H1 (cell line): ENCODE data around the gene FKBP6. TPM values are rescaled to one million over a fixed set of nuclear protein-coding genes. Genes with fewer than 3 reads are reported as not detected.

Experiments
- CTCF ChIA-PET: fragments of 300-600 bp; sonication (Branson Sonifier 250); formaldehyde crosslinking; loops from one replicate; lab custom pipeline; 2021; ENCODE audit not compliant: partially characterized antibody; lab: Charles Lee
- POLR2A ChIA-PET: fragments of 300-600 bp; sonication (Branson Sonifier 250); formaldehyde crosslinking; loops from one replicate; lab custom pipeline; 2021; ENCODE audit warnings: inconsistent platforms; ENCODE audit not compliant: partially characterized antibody; lab: Charles Lee
- DNase-seq, 2 experiments: peaks; one replicate each; pipeline versions ENCODE4 v3.0.0 to v3.0.0-alpha.2; 2010 to 2022; ENCODE audit warnings: low spot score in 2 of 2, low read depth in 1 of 2, mixed read lengths in 1 of 2
- FAIRE-seq: peaks from 2 replicates; lab custom pipeline; 2011; peaks lifted over from hg19 to GRCh38; lab: Jason Lieb, UNC
- H2AFZ ChIP-seq: 2 replicates; pipeline ENCODE4 v1.8.1; 2012; ENCODE audit warnings: low read length, inconsistent platforms
- H2AK5ac ChIP-seq: 2 replicates; pipeline ENCODE4 v1.6.1; 2013; ENCODE audit warnings: low read depth, low read length
- H2BK120ac ChIP-seq: replicated peaks from 2 replicates; pipeline ENCODE3; 2013; ENCODE audit warnings: low read depth, low read length, inconsistent platforms
- H2BK12ac ChIP-seq: 2 replicates; pipeline ENCODE4 v1.6.1; 2013; ENCODE audit warnings: low read depth, low read length
- H2BK15ac ChIP-seq: 2 replicates; pipeline ENCODE4 v1.6.1; 2013; ENCODE audit warnings: low read length
- H2BK20ac ChIP-seq: 2 replicates; pipeline ENCODE4 v1.6.1; 2013; ENCODE audit warnings: low read length
- H2BK5ac ChIP-seq: 2 replicates; pipeline ENCODE4 v1.6.1; 2013; ENCODE audit warnings: low read depth, low read length
- H3K14ac ChIP-seq: 2 replicates; pipeline ENCODE4 v1.6.1; 2013; ENCODE audit warnings: inconsistent platforms; ENCODE audit not compliant: insufficient read length
- H3K18ac ChIP-seq: 2 replicates; pipeline ENCODE4 v1.6.1; 2013; ENCODE audit warnings: low read length; ENCODE audit errors: extremely low read depth
- H3K23ac ChIP-seq: 2 replicates; pipeline ENCODE4 v1.6.1; 2013; ENCODE audit warnings: inconsistent platforms; ENCODE audit not compliant: insufficient read length
- H3K23me2 ChIP-seq: 2 replicates; pipeline ENCODE4 v1.6.1; 2013; ENCODE audit warnings: low read depth, low read length
- H3K27ac ChIP-seq: 2 replicates; pipeline ENCODE4 v1.6.1; 2011; ENCODE audit warnings: low read depth, low read length, inconsistent platforms
- H3K27me3 ChIP-seq, 4 experiments: replicated peaks in 1 of 4; 1 replicate in 1 of 4; 2 replicates in 3 of 4; pipeline versions ENCODE4 v1.6.1 to v1.8.1; 2011 to 2013; ENCODE audit warnings: low read length in 3 of 4, mild to moderate bottlenecking in 3 of 4, inconsistent platforms in 2 of 4, mixed read lengths in 2 of 4, moderate library complexity in 1 of 4; ENCODE audit not compliant: control insufficient read depth in 3 of 4, insufficient read depth in 3 of 4; ENCODE audit errors: extremely low read depth in 1 of 4
- H3K36me3 ChIP-seq, 4 experiments: 2 replicates each; pipeline versions ENCODE4 v1.6.1 to v1.8.1; 2011 to 2013; ENCODE audit warnings: mild to moderate bottlenecking in 4 of 4, low read length in 3 of 4, moderate library complexity in 2 of 4, control low read depth in 1 of 4, inconsistent platforms in 1 of 4; ENCODE audit not compliant: insufficient read depth in 4 of 4, control insufficient read depth in 2 of 4
- H3K4ac ChIP-seq: replicated peaks from 2 replicates; pipeline ENCODE3; 2013; ENCODE audit warnings: low read length, low read depth, mixed read lengths, inconsistent platforms; ENCODE audit not compliant: insufficient read length
- H3K4me1 ChIP-seq, 4 experiments: replicated peaks in 1 of 4; 1 replicate in 1 of 4; 2 replicates in 3 of 4; pipeline versions ENCODE4 v1.6.1 to v1.8.1; 2011 to 2013; ENCODE audit warnings: low read length in 3 of 4, inconsistent platforms in 2 of 4, mixed read lengths in 1 of 4; ENCODE audit not compliant: insufficient read depth in 4 of 4, control insufficient read depth in 3 of 4
- H3K4me2 ChIP-seq, 2 experiments: 2 replicates each; pipeline versions ENCODE4 v1.6.1 to v1.8.1; 2011 to 2013; ENCODE audit warnings: low read depth in 2 of 2, low read length in 2 of 2, control low read depth in 1 of 2, inconsistent platforms in 1 of 2, mild to moderate bottlenecking in 1 of 2; ENCODE audit not compliant: insufficient read depth in 1 of 2
- H3K4me3 ChIP-seq, 4 experiments: fragments of 200-600, 300-600 bp in 1 of 4; sonication (generic), shearing (Covaris generic), sonication (Bioruptor Twin) in 1 of 4; 2 replicates each; pipeline versions ENCODE4 v1.5.1 to v1.8.1; 2011 to 2016; ENCODE audit warnings: low read length in 4 of 4, low read depth in 3 of 4, control low read depth in 2 of 4, inconsistent platforms in 2 of 4, mild to moderate bottlenecking in 2 of 4, mixed read lengths in 1 of 4, moderate library complexity in 1 of 4; ENCODE audit not compliant: insufficient read depth in 2 of 4; ENCODE audit errors: extremely low read depth in 1 of 4
- H3K56ac ChIP-seq: replicated peaks from 2 replicates; pipeline ENCODE3; 2013; ENCODE audit warnings: low read depth, mild to moderate bottlenecking, mixed read lengths, low read length, inconsistent platforms; ENCODE audit not compliant: insufficient read length
- H3K79me1 ChIP-seq: 2 replicates; pipeline ENCODE4 v1.6.1; 2013; ENCODE audit warnings: low read depth, low read length, control low read depth
- H3K79me2 ChIP-seq, 2 experiments: 2 replicates each; pipeline versions ENCODE4 v1.6.1 to v1.8.1; 2012 to 2013; ENCODE audit warnings: low read length in 2 of 2, mild to moderate bottlenecking in 2 of 2, inconsistent platforms in 1 of 2; ENCODE audit not compliant: insufficient read depth in 2 of 2, control insufficient read depth in 1 of 2
- H3K9ac ChIP-seq, 4 experiments: replicated peaks in 1 of 4; 1 replicate in 1 of 4; 2 replicates in 3 of 4; pipeline versions ENCODE4 v1.6.1 to v1.8.1; 2011 to 2013; ENCODE audit warnings: low read depth in 3 of 4, low read length in 3 of 4, control low read depth in 2 of 4, mild to moderate bottlenecking in 2 of 4, moderate library complexity in 2 of 4, inconsistent platforms in 1 of 4; ENCODE audit errors: extremely low read depth in 1 of 4
- H3K9me3 ChIP-seq, 2 experiments: 2 replicates each; pipeline versions ENCODE4 v1.6.1 to v1.8.1; 2012 to 2013; ENCODE audit warnings: mild to moderate bottlenecking in 2 of 2, moderate library complexity in 2 of 2, control low read depth in 1 of 2, inconsistent platforms in 1 of 2, low read depth in 1 of 2, low read length in 1 of 2, mixed read lengths in 1 of 2; ENCODE audit not compliant: insufficient read depth in 2 of 2
- H4K20me1 ChIP-seq, 2 experiments: replicated peaks in 1 of 2; 2 replicates each; pipeline versions ENCODE3 to v1.8.1; 2011 to 2013; ENCODE audit warnings: inconsistent platforms in 2 of 2, low read length in 2 of 2, mild to moderate bottlenecking in 1 of 2; ENCODE audit not compliant: insufficient read depth in 2 of 2, control insufficient read depth in 1 of 2
- H4K5ac ChIP-seq: 2 replicates; pipeline ENCODE4 v1.6.1; 2013; ENCODE audit warnings: low read length, low read depth, mixed read lengths, inconsistent platforms; ENCODE audit not compliant: insufficient read length
- H4K8ac ChIP-seq: 2 replicates; pipeline ENCODE4 v1.8.0; 2013; ENCODE audit warnings: mild to moderate bottlenecking, moderate library complexity, low read length, inconsistent platforms; ENCODE audit not compliant: insufficient read depth; ENCODE audit errors: extremely low read depth
- H4K91ac ChIP-seq: replicated peaks from 2 replicates; pipeline ENCODE3; 2013; ENCODE audit warnings: low read length, mixed read lengths, inconsistent platforms; ENCODE audit not compliant: insufficient read length
- BACH1 ChIP-seq: IDR thresholded peaks from 2 replicates; pipeline ENCODE4 v1.6.1; 2012; ENCODE audit warnings: low read length, improper control_type of control experiment
- CEBPB ChIP-seq: IDR thresholded peaks from 2 replicates; pipeline ENCODE4 v1.6.1; 2012; ENCODE audit warnings: low read depth, low read length
- CHD1 ChIP-seq: IDR thresholded peaks from 2 replicates; pipeline ENCODE4 v1.6.1; 2012; ENCODE audit warnings: low read depth, low read length, improper control_type of control experiment
- EZH2 ChIP-seq: fragments of 200-600 bp; sonication (generic); IDR thresholded peaks from 2 replicates; pipeline ENCODE4 v1.7.1; 2012; ENCODE audit warnings: low read depth, mild to moderate bottlenecking, moderate library complexity, low read length, inconsistent platforms; ENCODE audit not compliant: severe bottlenecking
- GTF2F1 ChIP-seq: IDR thresholded peaks from 2 replicates; pipeline ENCODE4 v1.6.1; 2012; ENCODE audit warnings: low read depth, low read length, improper control_type of control experiment, borderline replicate concordance
- JUND ChIP-seq: IDR thresholded peaks from 2 replicates; pipeline ENCODE4 v1.6.1; 2011; ENCODE audit warnings: mild to moderate bottlenecking, improper control_type of control experiment, low read length
- RNF2 ChIP-seq: fragments of 200-900, 300-1000 bp; sonication (generic); IDR thresholded peaks from 2 replicates; pipeline ENCODE4 v1.7.1; 2016; ENCODE audit warnings: borderline replicate concordance, low read depth, mild to moderate bottlenecking, antibody characterized with exemption, low read length; ENCODE audit not compliant: poor library complexity, severe bottlenecking; ENCODE audit errors: missing control alignments
- SAP30 ChIP-seq: fragments of 300-600 bp; sonication (generic); IDR thresholded peaks from 2 replicates; pipeline ENCODE4 v1.7.1; 2012; ENCODE audit warnings: low read length, moderate library complexity, mild to moderate bottlenecking, inconsistent platforms; ENCODE audit not compliant: insufficient read depth, insufficient replicate concordance
- TEAD4 ChIP-seq: IDR thresholded peaks from 2 replicates; pipeline ENCODE4 v1.6.1; 2012; ENCODE audit warnings: low read depth, low read length, inconsistent platforms, mixed read lengths
- WGBS, 2 experiments: shearing (Covaris generic) in 1 of 2; methylation state at CpG; one replicate each; pipeline versions ENCODE4 v1.1.6 to v1.1.7; 2013 to 2015; ENCODE audit warnings: low lambda C conversion rate in 2 of 2, mixed read lengths in 2 of 2, inconsistent platforms in 1 of 2, low coverage in 1 of 2, missing lambda C conversion rate in 1 of 2; ENCODE audit not compliant: insufficient replicate concordance in 2 of 2, insufficient coverage in 1 of 2, insufficient read length in 1 of 2; ENCODE audit errors: extremely low coverage in 1 of 2, missing lambda C conversion rate in 1 of 2; 5-methylcytosine and 5-hydroxymethylcytosine counted together
- polyA plus RNA-seq, 7 experiments: library from polyadenylated mRNA; depleted of rRNA in 3 of 7; stranded (reverse) in 5 of 7; unstranded in 2 of 7; fragments of >200 nt in 5 of 7; fragments of 200-250 nt in 2 of 7; gene quantifications; 1 replicate in 5 of 7; 2 replicates in 1 of 7; 4 replicates in 1 of 7; pipeline versions ENCODE4 v1.2.1 to v1.2.3, GENCODE V29; 2011 to 2013; ENCODE audit warnings: missing spikeins in 2 of 7, mixed read lengths in 2 of 7
- total RNA-seq: library from RNA; stranded (reverse); fragmentation: NEBNext Ultra II Directional; extraction: Animal tissue kit (Norgen Biotek cat#: 25700); gene quantifications from 2 replicates; pipeline ENCODE4 v1.2.1, GENCODE V29; 2021
- TF ChIP-seq, protein P1 (sequence below): IDR thresholded peaks from 2 replicates; pipeline ENCODE4 v1.6.1; 2011; ENCODE audit warnings: low read depth, mild to moderate bottlenecking, low read length; ENCODE audit not compliant: insufficient read depth

The FKBP6 gene
- total and polyA plus RNA-seq, 2 of the 8 experiments (the other 6 are each of a cell fraction or from before 2014, with no cell fraction given) = 0.14 to 0.19 TPM

GRCh38 chr7:73328696-73329095, 735 bp downstream of the FKBP6 start:
- no peak overlapping the region for H2AFZ ChIP-seq
- CTCF ChIA-PET = interaction anchor here (0.5 to 6.9 kb wide), 3 partner anchors 15 to 123 kb away, joined by 3 to 36 read pairs (median 5); no protein-coding TSS in a partner anchor

More at GRCh38 chr7:73328696-73329095, 735 bp downstream of the FKBP6 start:
- Histone ChIP-seq H3K9ac (no peak overlapping the region), H3K23me2 (no peaks in the 10 kb centered on the region), H4K5ac (no peak overlapping the region), H3K27me3 (peaks cover 0 to 2% (median 0%) of the 10 kb centered on the region in 4 experiments; a peak in 1 of 7 replicates), H3K9me3 (no peaks in the 10 kb centered on the region), H3K79me1 (no peaks in the 10 kb centered on the region), H3K4ac (no peak overlapping the region), H2BK120ac (no peak overlapping the region), H3K14ac (no peak overlapping the region), H3K27ac (no peak overlapping the region), H2BK15ac (no peak overlapping the region), H4K8ac (no peak overlapping the region), H3K4me1 (peaks cover 0 to 9% (median 5%) of the 10 kb centered on the region in 4 experiments; a peak in 6 of 7 replicates), H4K91ac (no peak overlapping the region), H2BK20ac (no peak overlapping the region), H3K4me2 (no peak overlapping the region), H4K20me1 (no peaks in the 10 kb centered on the region), H2BK5ac (no peak overlapping the region), H3K23ac (no peak overlapping the region), H3K18ac (no peak overlapping the region), H3K36me3 (no peaks in the 10 kb centered on the region), H3K4me3 (no peak overlapping the region), H3K56ac (no peak overlapping the region), H3K79me2 (no peaks in the 10 kb centered on the region), H2AK5ac (no peak overlapping the region), H2BK12ac (no peak overlapping the region)
- POLR2A ChIA-PET = interaction anchor here (1.0 kb wide), 1 partner anchor 12 kb away, joined by 3 read pairs; no protein-coding TSS in a partner anchor
- FAIRE-seq (no peak), DNase-seq (no peak)
- no peak for TF ChIP-seq CHD1
- no peak for TF ChIP-seq TEAD4
- TF ChIP-seq, protein P1, sequence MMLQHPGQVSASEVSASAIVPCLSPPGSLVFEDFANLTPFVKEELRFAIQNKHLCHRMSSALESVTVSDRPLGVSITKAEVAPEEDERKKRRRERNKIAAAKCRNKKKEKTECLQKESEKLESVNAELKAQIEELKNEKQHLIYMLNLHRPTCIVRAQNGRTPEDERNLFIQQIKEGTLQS = no peak
- TF ChIP-seq SAP30 = no peak
- TF ChIP-seq GTF2F1 = no peak
- no peak for TF ChIP-seq EZH2
- no peak for TF ChIP-seq CEBPB
- TF ChIP-seq JUND = no peak
- no peak for TF ChIP-seq BACH1
- TF ChIP-seq RNF2 = no peak
- 94% methylated on average over 10 of the region's 10 CpGs; no CpG with 5 or more reads in 1 of the 2 experiments for WGBS, 2 experiments
